HG02623 (cell line): ENCODE data around the gene NCAM1.

ENCODE experiments used
- ATAC-seq: cut with Tn5 transposase; IDR thresholded peaks from one replicate; pipeline ENCODE4 v1.9.1; 2021; ENCODE audit warnings: moderate library complexity; ENCODE audit not compliant: unreplicated experiment

NCAM1 gene

DNA sequence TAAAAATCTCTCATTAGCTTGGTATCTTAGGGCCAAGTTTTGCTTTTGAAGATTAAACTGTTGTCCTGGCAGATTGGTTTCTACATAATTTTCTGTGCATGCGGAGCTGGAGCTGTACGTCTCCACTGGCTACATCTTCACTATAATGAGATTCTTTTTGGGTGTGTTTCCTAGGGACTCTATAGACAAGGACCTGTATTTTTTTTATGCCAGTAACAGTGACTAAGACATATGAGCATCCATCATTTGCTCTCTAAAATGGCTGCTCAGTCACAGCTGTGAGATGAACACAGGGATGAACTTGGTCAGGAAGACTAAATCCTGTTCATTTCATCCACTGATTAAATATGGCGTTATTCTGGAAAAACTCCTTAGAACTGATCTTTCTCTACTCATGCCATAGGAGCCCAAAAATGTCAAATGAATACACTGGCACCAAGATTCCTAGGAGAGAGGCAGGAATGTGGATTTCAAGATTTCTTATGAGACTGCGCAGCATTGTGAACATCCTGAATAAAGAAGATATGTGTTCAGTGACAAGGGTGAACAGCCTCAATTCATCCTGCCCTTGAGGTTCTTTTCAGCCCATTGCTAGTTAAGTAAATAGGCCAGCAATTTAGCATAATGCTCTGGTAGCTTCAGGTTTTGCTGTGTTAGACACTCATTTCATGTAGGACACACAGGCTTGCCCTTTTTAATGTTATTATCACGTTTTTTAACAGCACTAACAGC, 168.2 kb downstream of the NCAM1 start:
- no peak for ATAC-seq

GRCh38 chr11:113131036-113131775, 170.0 kb downstream of the NCAM1 start:
- ATAC-seq: no peak

DNA sequence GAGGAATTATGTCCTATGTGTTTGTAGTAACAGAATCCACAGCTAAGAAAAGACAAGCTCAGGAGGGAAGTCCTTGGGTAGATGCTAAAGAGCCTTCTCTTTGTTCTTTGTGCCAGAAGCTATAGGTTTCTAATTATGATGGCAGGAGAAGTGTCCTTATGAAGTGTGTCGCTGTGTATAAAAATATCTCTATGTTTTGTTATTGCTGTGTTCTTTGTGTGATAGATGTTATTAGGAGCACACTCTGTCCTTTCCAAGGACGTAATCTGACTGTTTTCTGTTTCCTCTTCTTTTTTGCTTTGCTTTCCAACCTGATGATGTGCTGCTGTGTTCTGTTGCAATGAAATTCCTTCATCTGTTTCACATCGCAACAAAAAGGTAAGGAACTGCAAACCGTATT, 171.9 kb downstream of the NCAM1 start:
- ATAC-seq: no peak

DNA sequence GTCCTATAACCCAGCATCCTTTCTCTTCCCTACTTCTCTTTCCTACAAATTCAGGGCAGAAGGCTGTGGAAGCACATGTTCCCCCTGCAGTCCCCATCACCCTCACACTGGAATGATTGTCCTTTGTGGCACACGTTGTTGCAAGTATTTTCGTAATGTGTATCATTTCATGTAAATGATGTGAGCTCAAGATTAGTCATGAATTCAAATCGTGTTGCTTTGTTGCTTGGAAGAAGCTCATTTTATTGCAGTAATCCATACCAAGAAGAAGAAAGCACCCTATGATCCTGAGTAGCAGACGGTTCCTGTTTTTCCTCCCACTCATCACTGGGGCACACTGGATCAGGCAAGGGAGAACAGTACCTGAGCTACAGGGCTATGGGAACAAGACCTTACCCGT, 173.4 kb downstream of the NCAM1 start:
- ATAC-seq: no peak

- ATAC-seq: no peak
Observed at GRCh38 chr11:113137713-113138529, 176.7 kb downstream of the NCAM1 start.

DNA sequence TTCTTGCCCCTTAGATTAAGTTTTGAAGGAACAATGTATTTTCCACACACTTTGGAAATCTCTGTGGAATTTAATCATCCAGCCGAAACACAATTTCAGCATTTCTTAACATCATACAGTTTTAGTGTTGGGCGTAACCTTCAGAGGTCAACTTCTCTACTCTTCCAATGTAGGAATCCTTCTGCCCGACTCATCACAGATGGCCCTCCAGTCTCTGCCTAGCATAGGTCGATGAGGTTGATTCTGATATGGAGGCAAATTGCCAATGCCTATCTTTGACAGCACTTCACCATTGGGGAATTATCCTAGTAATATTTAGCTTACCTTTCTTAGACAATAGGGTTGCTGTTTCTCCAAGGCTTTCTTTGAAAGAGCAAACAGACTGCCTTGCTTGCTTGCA, 177.5 kb downstream of the NCAM1 start:
- no peak for ATAC-seq

- no peak for ATAC-seq
Observed at GRCh38 chr11:113141010-113141409, 179.8 kb downstream of the NCAM1 start.

DNA sequence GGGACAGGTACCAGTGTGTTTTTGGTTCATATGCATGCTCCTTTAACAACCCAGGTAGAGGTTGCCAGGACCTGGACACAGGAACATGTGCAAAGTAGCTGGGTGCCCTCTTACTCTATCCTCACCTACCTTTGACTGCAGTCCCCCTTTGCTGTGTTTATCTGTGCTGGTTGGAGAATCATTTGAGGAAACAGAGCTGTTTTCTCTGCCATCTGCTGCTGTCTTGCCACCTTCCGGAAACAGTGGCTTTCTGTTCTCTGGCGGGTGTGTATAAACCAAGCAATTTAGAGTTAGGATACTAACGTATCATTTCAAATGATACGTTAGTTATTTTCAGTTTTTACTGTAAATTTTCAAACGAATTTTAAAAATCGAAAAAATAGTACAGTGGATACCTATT, 181.3 kb downstream of the NCAM1 start:
- no peak for ATAC-seq

GRCh38 chr11:113147249-113147648, 186.0 kb downstream of the NCAM1 start:
- no peak for ATAC-seq

DNA sequence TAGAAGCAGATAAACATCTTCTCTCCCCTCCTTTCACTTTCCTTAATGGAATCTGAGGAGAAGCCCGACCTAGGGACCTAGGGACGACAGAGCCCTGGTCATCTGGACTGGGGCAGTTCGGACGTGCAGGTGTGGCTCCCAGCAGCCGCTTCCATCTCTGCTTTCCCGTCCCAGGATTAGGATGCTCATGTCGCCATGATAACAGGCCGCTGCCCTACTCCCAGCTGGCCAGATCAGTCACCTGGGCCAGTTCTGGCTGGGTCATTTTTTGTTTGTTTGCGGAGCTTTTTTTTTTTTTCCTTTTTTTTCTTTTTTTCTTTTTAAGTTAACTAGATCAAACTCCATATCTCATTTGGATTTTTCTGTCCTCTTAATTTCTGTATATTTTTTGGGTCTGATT, 186.9 kb downstream of the NCAM1 start:
- no peak for ATAC-seq

DNA sequence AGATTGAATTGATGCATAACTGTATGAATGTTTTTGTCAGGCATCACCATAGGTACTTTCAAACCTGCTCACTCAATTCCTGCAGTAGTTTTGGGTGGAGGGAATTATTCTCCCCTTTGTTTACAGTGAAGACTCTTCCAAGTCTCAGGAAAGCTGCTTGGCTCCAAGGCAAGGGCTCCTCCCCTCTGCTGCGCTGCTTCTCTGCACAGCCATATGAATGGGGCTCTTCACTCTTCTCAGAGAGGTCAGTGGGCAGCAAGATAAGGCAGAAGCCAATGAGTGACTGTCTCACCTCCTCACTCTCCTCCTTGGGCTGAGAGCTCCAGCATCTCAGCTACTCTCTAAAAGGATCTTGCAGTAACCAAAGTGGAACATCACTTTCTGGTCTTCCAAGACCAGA, 187.4 kb downstream of the NCAM1 start:
- no peak for ATAC-seq

- no peak for ATAC-seq
Observed at GRCh38 chr11:113151521-113151920, 190.3 kb downstream of the NCAM1 start.

- ATAC-seq: no peak
Observed at GRCh38 chr11:113152500-113152899, 191.3 kb downstream of the NCAM1 start.

- ATAC-seq: no peak
Observed at GRCh38 chr11:113153847-113154246, 192.6 kb downstream of the NCAM1 start.

- ATAC-seq: no peak
Observed at GRCh38 chr11:113159988-113160807, 199.0 kb downstream of the NCAM1 start.

DNA sequence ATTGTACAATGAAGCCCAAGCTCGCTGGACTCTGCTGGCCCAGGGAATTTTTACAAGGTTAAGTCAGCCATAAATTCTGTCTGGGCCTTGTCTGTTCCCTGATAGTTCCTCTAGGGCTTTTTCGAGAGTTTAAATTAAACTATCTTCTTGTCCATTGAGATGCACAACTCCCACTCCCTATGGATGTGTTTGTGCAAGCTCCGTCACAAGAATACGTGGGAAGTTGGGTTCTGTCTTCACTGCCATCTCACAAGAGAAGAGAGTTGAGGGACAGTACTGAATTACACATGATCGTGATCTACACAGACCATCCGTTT, 199.5 kb downstream of the NCAM1 start:
- no peak for ATAC-seq

- ATAC-seq: no peak
Observed at GRCh38 chr11:113161711-113162591, 200.7 kb downstream of the NCAM1 start.

DNA sequence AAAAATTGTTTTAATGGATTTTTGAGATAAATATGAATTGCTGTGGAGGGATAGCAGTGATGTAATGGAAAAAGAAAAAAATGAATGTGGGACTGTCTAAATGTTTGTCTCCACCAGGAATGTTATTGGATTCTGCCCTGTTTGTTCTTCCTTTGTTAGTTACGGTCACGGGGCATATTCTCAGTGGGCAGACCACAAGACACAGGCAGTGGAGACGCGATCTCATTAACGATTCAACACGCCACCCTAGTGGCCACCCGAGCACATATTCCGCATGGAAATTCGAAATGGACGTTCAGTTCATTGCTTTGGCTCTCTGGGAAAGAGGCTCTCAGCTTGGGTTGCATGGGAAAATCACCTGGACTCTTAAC, 201.4 kb downstream of the NCAM1 start:
- ATAC-seq: no peak

- no peak for ATAC-seq
Observed at GRCh38 chr11:113163291-113164030, 202.2 kb downstream of the NCAM1 start.
